Naive thymus-derived CD4-positive, alpha-beta T cell (primary cell): ENCODE results near the gene OVAAL. TPM values are rescaled to one million over a fixed set of nuclear protein-coding genes. Genes with fewer than 3 reads are reported as not detected.

Source experiments
- ATAC-seq: fragments of 150-1000 bp; cut with Tn5 transposase; 2 replicates; pipeline ENCODE4 v1.10.0; 2021; ENCODE audit warnings: mild to moderate bottlenecking, moderate library complexity
- CTCF ChIA-PET: fragments of 350-600 bp; sonication (Branson Sonifier 250); formaldehyde crosslinking; loops from one replicate; lab custom pipeline; 2021; ENCODE audit warnings: antibody characterized with exemption; lab: Charles Lee
- POLR2A ChIA-PET: fragments of 350-600 bp; sonication (Branson Sonifier 250); formaldehyde crosslinking; loops from one replicate; lab custom pipeline; 2021; ENCODE audit warnings: antibody characterized with exemption, inconsistent platforms; lab: Charles Lee
- DNase-seq, 9 donors: peaks; one replicate each; pipeline versions ENCODE4 v3.0.0 to v3.0.0-alpha.2; 2020 to 2022; ENCODE audit warnings: mixed read lengths in 1 of 9
- H3K27ac ChIP-seq: one replicate; pipeline ENCODE4 v1.7.0; 2013; ENCODE audit warnings: mild to moderate bottlenecking, low read depth, low read length, moderate library complexity
- H3K27me3 ChIP-seq, 2 donors: one replicate each; pipeline ENCODE4 v1.7.0; 2013; ENCODE audit warnings: low read length in 2 of 2, mild to moderate bottlenecking in 2 of 2, moderate library complexity in 2 of 2; ENCODE audit not compliant: control insufficient read depth in 2 of 2, insufficient read depth in 2 of 2
- H3K36me3 ChIP-seq, 3 experiments: 1 replicate in 2 of 3; 2 replicates in 1 of 3; pipeline ENCODE4 v1.7.0; 2013; ENCODE audit warnings: low read length in 3 of 3, mild to moderate bottlenecking in 3 of 3, moderate library complexity in 1 of 3; ENCODE audit not compliant: insufficient read depth in 3 of 3, control insufficient read depth in 2 of 3
- H3K4me1 ChIP-seq, 2 donors: one replicate each; pipeline ENCODE4 v1.7.0; 2013; ENCODE audit warnings: low read length in 2 of 2, mild to moderate bottlenecking in 2 of 2, moderate library complexity in 1 of 2; ENCODE audit not compliant: control insufficient read depth in 2 of 2, insufficient read depth in 2 of 2
- H3K4me3 ChIP-seq: 2 replicates; pipeline ENCODE4 v1.7.0; 2013; ENCODE audit warnings: mild to moderate bottlenecking, low read length
- H3K9me3 ChIP-seq, 3 experiments: 1 replicate in 2 of 3; 2 replicates in 1 of 3; pipeline ENCODE4 v1.7.0; 2013; ENCODE audit warnings: low read length in 3 of 3; ENCODE audit not compliant: control insufficient read depth in 2 of 3
- H3K27ac Mint-ChIP-seq, 9 donors: one replicate each; pipeline ENCODE4 v1.8.0; 2020 to 2022; ENCODE audit warnings: mixed read lengths in 9 of 9, mild to moderate bottlenecking in 8 of 9, moderate library complexity in 5 of 9, inconsistent platforms in 2 of 9
- H3K27me3 Mint-ChIP-seq, 5 donors: one replicate each; pipeline ENCODE4 v1.8.0; 2021 to 2022; ENCODE audit warnings: mixed read lengths in 5 of 5, mild to moderate bottlenecking in 1 of 5
- H3K36me3 Mint-ChIP-seq, 5 donors: one replicate each; pipeline ENCODE4 v1.8.0; 2020 to 2022; ENCODE audit warnings: mixed read lengths in 5 of 5, mild to moderate bottlenecking in 3 of 5, inconsistent platforms in 1 of 5
- H3K4me1 Mint-ChIP-seq, 7 donors: one replicate each; pipeline ENCODE4 v1.8.0; 2020 to 2022; ENCODE audit warnings: mixed read lengths in 7 of 7, mild to moderate bottlenecking in 3 of 7, inconsistent platforms in 1 of 7
- H3K4me3 Mint-ChIP-seq, 10 donors: one replicate each; pipeline ENCODE4 v1.8.0; 2020 to 2022; ENCODE audit warnings: mild to moderate bottlenecking in 10 of 10, mixed read lengths in 10 of 10, moderate library complexity in 6 of 10, inconsistent platforms in 2 of 10
- H3K9me3 Mint-ChIP-seq, 11 donors: one replicate each; pipeline ENCODE4 v1.8.0; 2020 to 2022; ENCODE audit warnings: mixed read lengths in 11 of 11, mild to moderate bottlenecking in 4 of 11, inconsistent platforms in 1 of 11, moderate library complexity in 1 of 11
- intact Hi-C, 2 donors: fragments of 100-400 bp; cut with micrococcal nuclease; formaldehyde crosslinking; loops; one replicate each; pipeline ENCODE4 v1.15.1; 2023
- polyA plus RNA-seq, 2 donors: library from polyadenylated mRNA; unstranded; fragments of 300-500 nt; fragmentation: Illumina TruSeq; gene quantifications; one replicate each; pipeline ENCODE4 v1.2.3, GENCODE V29; 2021
- total RNA-seq, 6 experiments: library from RNA in 5 of 6; stranded (reverse) in 5 of 6; gene quantifications; 1 replicate in 5 of 6; 2 replicates in 1 of 6; pipeline ENCODE4 v1.2.3 and lab custom pipeline; 2021 to 2026

Gene OVAAL
- total and polyA plus RNA-seq, 7 experiments from 2014 or later: not detected

DNA sequence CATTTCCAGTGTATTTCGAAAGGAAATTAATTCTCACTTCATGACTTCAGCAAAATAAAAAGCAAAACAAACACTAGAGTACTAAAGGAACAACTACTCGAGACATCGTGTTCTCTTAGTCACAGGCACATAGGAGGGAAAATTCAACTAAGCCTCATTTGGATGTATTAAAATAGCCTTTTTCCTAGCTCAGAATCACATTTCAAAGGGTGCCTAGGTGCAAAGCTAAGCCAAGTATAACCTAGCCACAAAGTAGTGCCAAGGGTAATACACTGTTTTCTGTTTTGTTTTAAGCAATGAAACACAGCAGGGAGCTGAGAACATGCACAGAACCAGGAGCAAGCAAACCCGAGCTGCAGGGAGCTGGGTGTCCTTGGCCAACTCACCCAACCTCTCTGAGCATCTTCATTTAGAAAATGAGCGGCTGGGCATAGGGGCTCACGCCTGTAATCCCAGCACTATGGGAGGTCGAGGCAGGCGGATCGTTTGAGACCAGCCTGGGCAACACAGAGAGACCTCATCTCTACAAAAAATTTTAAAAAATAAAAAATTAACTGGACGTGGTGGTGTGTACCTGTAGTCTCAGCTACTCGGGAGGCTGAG lies 29.8 kb upstream of the OVAAL start:
- POLR2A ChIA-PET: no interaction called here
- CTCF ChIA-PET: interaction anchor here (0.6 to 1.7 kb wide), 3 partner anchors 10 to 334 kb away, joined by 3 to 11 read pairs (median 3); no protein-coding TSS in a partner anchor

DNA sequence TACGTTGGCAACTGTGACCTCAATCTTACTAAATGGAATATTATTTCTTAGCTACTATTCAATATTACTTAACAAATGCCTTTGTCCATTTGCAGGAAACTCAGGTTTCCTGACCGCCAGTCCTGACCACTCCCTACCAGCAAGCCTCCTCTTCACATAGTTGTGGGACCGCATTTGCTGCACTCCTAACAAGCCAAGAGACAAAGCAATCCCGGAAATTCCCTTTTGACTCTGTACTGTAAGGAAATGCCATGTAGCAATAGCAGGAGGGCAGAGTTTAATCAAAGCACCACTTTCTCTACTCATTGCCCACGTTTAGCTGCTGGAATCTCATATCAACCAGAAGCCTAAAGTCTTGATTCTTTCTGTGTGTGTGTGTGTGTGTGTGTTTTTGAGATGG lies 28.3 kb upstream of the OVAAL start:
- ChIA-PET CTCF (interaction anchor here (4.4 kb wide), 1 partner anchor 332 kb away, joined by 40 read pairs; no protein-coding TSS in a partner anchor), POLR2A (no interaction called here)
- Histone ChIP-seq H3K27ac (no peak overlapping the region), H3K9me3 (no peaks in the 10 kb centered on the region), H3K27me3 (peaks cover 0 to 4% of the 10 kb centered on the region in 2 donors), H3K36me3 (no peaks in the 10 kb centered on the region), H3K4me1 (no peaks in the 10 kb centered on the region), H3K4me3 (no peak overlapping the region)
- Mint-ChIP-seq H3K4me3 (no peak overlapping the region), H3K27me3 (peaks cover 0 to 18% (median 5%) of the 10 kb centered on the region in 5 donors), H3K36me3 (no peaks in the 10 kb centered on the region), H3K9me3 (no peaks in the 10 kb centered on the region), H3K27ac (peak overlapping the region in 1 of 9 donors; percentile 18), H3K4me1 (peaks cover 0 to 7% (median 3%) of the 10 kb centered on the region in 7 donors)
- no peak for DNase-seq
- intact Hi-C loops: loop anchor here in 1 of 2 donors (10.0 kb wide), 1 partner anchor 104 kb away; the partner anchor contains the start of gene XPR1
- ATAC-seq: no peak

More for the DNA sequence above, 29.8 kb upstream of the OVAAL start:
- intact Hi-C loops: no loop called here
- no peaks in the 10 kb centered on the region for H3K36me3 Mint-ChIP-seq
- ATAC-seq (no peak), DNase-seq (no peak)
- H3K4me3 Mint-ChIP-seq: no peak overlapping the region
- Histone ChIP-seq H3K9me3 (no peaks in the 10 kb centered on the region), H3K36me3 (no peaks in the 10 kb centered on the region), H3K4me1 (no peaks in the 10 kb centered on the region), H3K27ac (no peak overlapping the region), H3K4me3 (no peak overlapping the region), H3K27me3 (peaks cover 0 to 4% of the 10 kb centered on the region in 2 donors)
- peaks cover 0 to 15% (median 4%) of the 10 kb centered on the region in 5 donors for H3K27me3 Mint-ChIP-seq
- H3K4me1 Mint-ChIP-seq: peaks cover 0 to 10% (median 3%) of the 10 kb centered on the region in 7 donors
- H3K27ac Mint-ChIP-seq: no peak overlapping the region
- H3K9me3 Mint-ChIP-seq: no peaks in the 10 kb centered on the region

DNA sequence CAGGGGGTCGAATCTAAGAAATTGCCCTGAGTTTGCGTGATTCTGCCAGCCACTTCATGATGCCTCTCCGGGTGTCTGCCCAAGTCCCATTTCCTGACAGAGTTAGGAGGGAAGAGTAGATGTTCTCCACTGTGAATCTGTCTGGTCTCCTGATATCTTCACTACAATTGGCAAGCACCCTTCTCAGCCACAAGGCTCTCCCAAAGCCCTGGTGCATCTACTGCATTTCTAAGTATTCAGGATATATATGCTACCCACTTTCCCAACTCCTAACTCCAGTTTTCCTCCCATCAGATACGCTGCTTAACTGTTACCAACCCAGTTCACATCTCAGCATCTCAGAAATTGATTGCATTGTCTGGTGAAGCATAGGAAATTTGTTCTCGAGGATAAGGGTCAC lies 25.9 kb upstream of the OVAAL start:
- CTCF ChIA-PET: interaction anchor here (0.6 to 4.4 kb wide), 3 partner anchors 9 to 330 kb away, joined by 4 to 40 read pairs (median 5); no protein-coding TSS in a partner anchor

DNA sequence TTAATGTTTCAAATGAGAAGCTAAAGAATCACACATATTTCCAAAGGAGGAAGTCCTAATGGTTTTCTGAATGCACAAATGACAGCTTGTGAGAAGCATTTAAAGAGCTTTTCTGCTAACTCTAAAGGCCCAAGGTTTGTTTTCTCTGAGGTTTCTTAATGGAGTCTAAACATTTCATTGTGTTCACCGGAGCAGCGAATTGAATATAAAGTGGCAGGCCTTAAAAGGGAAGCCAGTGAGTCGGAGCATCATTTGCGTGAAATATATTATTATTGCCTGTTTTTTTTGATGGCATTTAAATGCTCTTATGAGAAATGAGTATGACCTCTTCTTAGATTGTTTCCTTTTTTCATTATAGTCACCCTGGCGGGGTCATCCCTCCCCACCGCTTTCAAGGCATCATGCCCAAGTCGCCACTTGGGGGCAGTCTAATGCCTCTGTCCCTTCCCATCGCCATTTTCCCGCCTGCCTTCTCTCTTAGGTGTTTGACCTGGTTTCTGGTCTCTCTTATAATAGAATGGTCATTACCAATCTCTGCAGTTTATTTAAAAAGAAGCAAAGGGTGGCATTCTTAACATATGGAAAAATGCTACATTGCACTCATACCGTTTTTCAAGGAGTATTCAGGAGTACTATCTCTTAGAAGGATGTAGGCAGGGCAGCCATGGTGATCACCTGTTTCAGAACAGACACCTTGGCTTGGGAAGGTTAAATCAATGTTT lies 25.3 kb upstream of the OVAAL start:
- Mint-ChIP-seq H3K9me3 (no peaks in the 10 kb centered on the region), H3K4me3 (no peak overlapping the region), H3K4me1 (peaks cover 0 to 6% (median 0%) of the 10 kb centered on the region in 7 donors), H3K36me3 (no peaks in the 10 kb centered on the region), H3K27me3 (peaks cover 0 to 34% (median 0%) of the 10 kb centered on the region in 5 donors), H3K27ac (no peak overlapping the region)
- CTCF ChIA-PET: interaction anchor here (0.6 to 4.4 kb wide), 3 partner anchors 9 to 329 kb away, joined by 4 to 40 read pairs (median 5); no protein-coding TSS in a partner anchor
- ATAC-seq: peak; percentile 81
- Histone ChIP-seq H3K9me3 (no peaks in the 10 kb centered on the region), H3K4me1 (no peaks in the 10 kb centered on the region), H3K27ac (no peak overlapping the region), H3K36me3 (no peaks in the 10 kb centered on the region), H3K4me3 (no peak overlapping the region), H3K27me3 (peaks cover 0 to 4% of the 10 kb centered on the region in 2 donors)
- peak; percentile 21 to 65 (median 40) for DNase-seq
- POLR2A ChIA-PET: no interaction called here
- intact Hi-C loops: loop anchor here (1.0 to 10.0 kb wide), 4 partner anchors 101 to 633 kb away; partner anchors contain the start of gene XPR1 (in 1 of the 2)

More for the DNA sequence above, 25.9 kb upstream of the OVAAL start:
- H3K27ac ChIP-seq: no peak overlapping the region
- POLR2A ChIA-PET: no interaction called here
- H3K27me3 Mint-ChIP-seq: peaks cover 0 to 31% (median 0%) of the 10 kb centered on the region in 5 donors
- H3K4me1 Mint-ChIP-seq: peaks cover 0 to 6% (median 0%) of the 10 kb centered on the region in 7 donors
- no peak overlapping the region for H3K4me3 Mint-ChIP-seq
- no peak overlapping the region for H3K4me3 ChIP-seq
- DNase-seq: no peak
- intact Hi-C loops: loop anchor here (1.0 to 10.0 kb wide), 4 partner anchors 102 to 633 kb away; partner anchors contain the start of gene XPR1 (in 1 of the 2)
- H3K36me3 Mint-ChIP-seq: no peaks in the 10 kb centered on the region
- ATAC-seq: no peak
- no peaks in the 10 kb centered on the region for H3K9me3 Mint-ChIP-seq
- H3K36me3 ChIP-seq: no peaks in the 10 kb centered on the region
- peaks cover 0 to 4% of the 10 kb centered on the region in 2 donors for H3K27me3 ChIP-seq
- no peaks in the 10 kb centered on the region for H3K9me3 ChIP-seq
- no peak overlapping the region for H3K27ac Mint-ChIP-seq
- H3K4me1 ChIP-seq: no peaks in the 10 kb centered on the region

DNA sequence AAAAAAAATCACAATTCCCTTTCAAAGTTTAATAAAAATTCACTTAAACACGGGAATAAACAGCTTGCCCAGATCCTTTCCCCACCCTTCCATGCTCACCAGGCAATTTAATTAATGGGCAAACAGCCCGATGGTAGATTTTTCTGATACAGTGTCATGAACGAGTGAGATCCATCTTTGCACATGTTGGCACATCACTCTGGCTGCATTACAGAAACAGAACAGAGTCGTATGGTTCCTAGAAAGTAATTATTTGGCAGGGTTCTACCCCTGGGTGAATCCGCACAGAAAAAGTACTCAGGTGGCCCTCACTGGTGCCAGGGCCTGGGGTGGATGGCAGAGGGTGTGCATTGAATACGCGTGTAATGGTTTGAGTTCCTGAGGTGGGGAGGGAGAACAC lies 24.6 kb upstream of the OVAAL start:
- ChIA-PET POLR2A (no interaction called here), CTCF (interaction anchor here (1.3 to 4.4 kb wide), 2 partner anchors 10 to 329 kb away, joined by 4 to 40 read pairs; no protein-coding TSS in a partner anchor)
- H3K4me1 Mint-ChIP-seq: peaks cover 0 to 6% (median 0%) of the 10 kb centered on the region in 7 donors
- no peaks in the 10 kb centered on the region for H3K36me3 Mint-ChIP-seq
- Histone ChIP-seq H3K4me1 (no peaks in the 10 kb centered on the region), H3K9me3 (no peaks in the 10 kb centered on the region), H3K36me3 (no peaks in the 10 kb centered on the region), H3K27ac (no peak overlapping the region), H3K4me3 (no peak overlapping the region), H3K27me3 (peaks cover 0 to 2% of the 10 kb centered on the region in 2 donors)
- intact Hi-C loops: loop anchor here in 1 of 2 donors (10.0 kb wide), 1 partner anchor 101 kb away; the partner anchor contains the start of gene XPR1
- DNase-seq (no peak), ATAC-seq (no peak)
- H3K9me3 Mint-ChIP-seq: no peaks in the 10 kb centered on the region
- H3K27me3 Mint-ChIP-seq: peaks cover 0 to 39% (median 4%) of the 10 kb centered on the region in 5 donors
- H3K4me3 Mint-ChIP-seq: no peak overlapping the region
- no peak overlapping the region for H3K27ac Mint-ChIP-seq

DNA sequence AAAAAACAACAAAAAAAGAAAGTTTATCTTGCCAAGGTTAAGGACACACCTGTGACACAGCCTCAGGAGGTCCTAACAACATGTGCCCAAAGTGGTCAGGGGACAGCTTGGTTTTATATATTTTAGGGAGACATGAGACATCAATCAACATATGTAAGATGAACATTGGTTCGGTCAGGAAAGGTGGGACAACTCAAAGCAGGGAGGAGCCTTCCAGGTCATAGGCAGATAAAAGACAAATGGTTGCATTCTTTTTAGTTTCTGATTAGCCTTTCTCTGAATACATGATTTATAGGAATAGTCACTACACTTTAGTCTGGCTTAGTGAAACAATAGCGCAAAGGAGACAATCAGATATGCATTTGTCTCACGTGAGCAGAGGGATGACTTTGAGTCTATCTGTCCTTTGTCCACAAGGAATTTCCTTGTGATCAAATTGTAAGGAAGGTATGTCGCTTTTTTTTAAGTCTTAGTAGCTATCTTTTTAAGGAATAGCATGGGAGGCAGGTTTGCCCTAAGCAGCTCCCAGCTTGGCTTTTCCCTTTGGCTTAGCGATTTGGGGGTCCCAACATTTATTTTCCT lies 23.3 kb upstream of the OVAAL start:
- Histone ChIP-seq H3K4me3 (no peak overlapping the region), H3K4me1 (no peaks in the 10 kb centered on the region), H3K27me3 (no peaks in the 10 kb centered on the region), H3K9me3 (no peaks in the 10 kb centered on the region), H3K36me3 (no peaks in the 10 kb centered on the region), H3K27ac (no peak overlapping the region)
- Mint-ChIP-seq H3K27ac (no peak overlapping the region), H3K9me3 (no peaks in the 10 kb centered on the region), H3K4me1 (peaks cover 0 to 6% (median 0%) of the 10 kb centered on the region in 7 donors), H3K4me3 (no peak overlapping the region), H3K36me3 (no peaks in the 10 kb centered on the region), H3K27me3 (peaks cover 0 to 32% (median 4%) of the 10 kb centered on the region in 5 donors)
- ChIA-PET POLR2A (no interaction called here), CTCF (interaction anchor here (0.7 to 3.0 kb wide), 4 partner anchors 9 to 478 kb away, joined by 3 to 16 read pairs (median 3); no protein-coding TSS in a partner anchor)
- no peak for ATAC-seq
- intact Hi-C loops: loop anchor here in 1 of 2 donors (10.0 kb wide), 1 partner anchor 99 kb away; the partner anchor contains the start of gene XPR1
- DNase-seq: no peak
